ENCODE results near the gene SCAMP2. TPM values are rescaled to one million over a fixed set of nuclear protein-coding genes. Genes with fewer than 3 reads are reported as not detected.

SCAMP2 gene
- total and polyA plus RNA-seq, 2 donors (not counting 1 experiment from before 2014, with no cell fraction given), result 15.5 to 86.2 TPM

DNA sequence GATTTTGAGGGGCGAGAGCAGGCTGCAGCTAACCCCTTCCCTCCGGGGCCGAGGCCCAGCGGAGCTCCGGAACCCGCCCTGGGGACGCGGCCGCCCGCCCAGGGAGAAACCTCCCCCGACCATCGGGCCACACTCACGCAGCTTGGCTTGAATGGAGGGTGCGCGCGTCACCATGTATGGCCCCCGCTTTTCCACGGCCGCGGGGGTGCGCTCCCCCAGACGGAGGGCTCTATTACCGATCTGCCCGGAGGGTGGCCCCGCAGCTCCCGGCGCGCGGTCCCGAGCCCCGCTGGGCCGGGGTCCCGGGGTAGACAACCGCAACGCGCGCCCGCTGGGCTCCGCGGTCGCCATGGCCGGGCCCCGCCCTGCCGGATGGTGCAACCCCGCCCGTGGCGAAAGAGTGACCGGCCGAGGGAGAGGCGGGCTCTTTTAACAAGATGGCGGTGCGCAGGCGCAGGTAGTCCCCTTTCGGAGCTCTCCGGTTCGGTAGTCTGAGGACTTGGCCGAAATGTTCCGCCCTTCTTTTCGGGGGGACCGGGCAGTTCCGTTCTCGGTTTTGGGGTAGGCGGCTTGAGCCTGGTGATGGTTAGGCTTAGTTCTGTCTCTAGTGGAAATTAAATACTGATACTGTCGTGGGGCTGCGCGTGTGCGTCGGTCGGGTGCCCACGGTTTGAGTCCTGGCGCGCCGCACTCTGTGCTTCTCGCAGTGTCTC lies 33.4 kb upstream of the SCAMP2 start, which contains the start of gene FAM219B:
Gene FAM219B (minus strand): TSS at position 402 of the 713 bp plus-strand sequence. CDS start 51 bp downstream, at position 351.
- Histone ChIP-seq H4K20me1 (ENCODE audit: control insufficient read depth, extremely low read depth, insufficient read depth, low read length) (no peaks in the 10 kb centered on the region), H3K27me3 (ENCODE audit: control insufficient read depth, insufficient read depth, low read length) (no peaks in the 10 kb centered on the region), H3K27ac (ENCODE audit: insufficient read depth, low read length) (peak within 1 kb of the TSS; percentile 88), H3K9me3 (ENCODE audit: control insufficient read depth, insufficient read depth, low read depth, low read length) (no peaks in the 10 kb centered on the region), H3K4me1 (ENCODE audit: control insufficient read depth, extremely low read depth, insufficient read depth, low read length) (peaks cover 6% of the 10 kb centered on the region), H3K4me3 (replicated peaks in 1 of 4; ENCODE audit: control extremely low read depth in 1 of 4, insufficient read depth in 1 of 4, low read depth in 3 of 4, low read length in 4 of 4) (peak within 1 kb of the TSS; percentile 85 to 94 (median 91)), H3K36me3 (ENCODE audit: control insufficient read depth, insufficient read depth, low read length) (peaks cover 9% of the 10 kb centered on the region), H3K79me2 (ENCODE audit: control insufficient read depth, insufficient read depth, low read length) (peaks cover 20% of the 10 kb centered on the region), H3K9ac (ENCODE audit: insufficient read depth, low read length) (peak within 1 kb of the TSS; percentile 90), H3K4me2 (ENCODE audit: extremely low read depth, insufficient read depth, low read length) (peak within 1 kb of the TSS; percentile 97), H2AFZ (ENCODE audit: low read length) (peak within 1 kb of the TSS; percentile 99)
- no peak for TF ChIP-seq EZH2 (IDR thresholded peaks at IDR 0.05; ENCODE audit: low read length, missing control alignments)
- TF ChIP-seq, protein P1, sequence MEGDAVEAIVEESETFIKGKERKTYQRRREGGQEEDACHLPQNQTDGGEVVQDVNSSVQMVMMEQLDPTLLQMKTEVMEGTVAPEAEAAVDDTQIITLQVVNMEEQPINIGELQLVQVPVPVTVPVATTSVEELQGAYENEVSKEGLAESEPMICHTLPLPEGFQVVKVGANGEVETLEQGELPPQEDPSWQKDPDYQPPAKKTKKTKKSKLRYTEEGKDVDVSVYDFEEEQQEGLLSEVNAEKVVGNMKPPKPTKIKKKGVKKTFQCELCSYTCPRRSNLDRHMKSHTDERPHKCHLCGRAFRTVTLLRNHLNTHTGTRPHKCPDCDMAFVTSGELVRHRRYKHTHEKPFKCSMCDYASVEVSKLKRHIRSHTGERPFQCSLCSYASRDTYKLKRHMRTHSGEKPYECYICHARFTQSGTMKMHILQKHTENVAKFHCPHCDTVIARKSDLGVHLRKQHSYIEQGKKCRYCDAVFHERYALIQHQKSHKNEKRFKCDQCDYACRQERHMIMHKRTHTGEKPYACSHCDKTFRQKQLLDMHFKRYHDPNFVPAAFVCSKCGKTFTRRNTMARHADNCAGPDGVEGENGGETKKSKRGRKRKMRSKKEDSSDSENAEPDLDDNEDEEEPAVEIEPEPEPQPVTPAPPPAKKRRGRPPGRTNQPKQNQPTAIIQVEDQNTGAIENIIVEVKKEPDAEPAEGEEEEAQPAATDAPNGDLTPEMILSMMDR (conservative IDR thresholded peaks at IDR 0.05 in 1 of 2, IDR thresholded peaks at IDR 0.05 in 1 of 2; ENCODE audit: low read depth in 1 of 2, low read length in 2 of 2), result no peak
- peak; percentile 81 to 85 for DNase-seq (ENCODE audit: low read depth in 2 of 2)

DNA sequence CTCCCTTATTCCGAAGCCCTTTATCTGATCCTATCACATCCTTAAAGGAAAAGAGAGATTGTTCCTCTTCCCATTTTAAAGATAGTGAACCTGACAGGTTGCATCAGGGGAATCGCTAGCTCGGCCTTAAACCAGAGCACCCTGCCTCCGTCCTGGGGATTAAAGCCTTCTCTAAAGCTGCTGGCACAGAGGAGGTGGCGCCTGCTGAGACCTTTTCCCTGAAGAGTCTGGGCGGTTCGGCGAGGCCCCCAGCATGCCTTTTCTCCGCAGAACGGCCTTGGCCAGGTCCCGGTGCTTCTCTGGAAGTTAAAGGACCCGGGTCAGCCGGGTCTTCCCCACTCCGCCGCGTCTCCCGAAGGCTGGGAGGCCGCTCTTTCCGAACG lies 32.9 kb upstream of the SCAMP2 start:
- Histone ChIP-seq H3K79me2 (ENCODE audit: control insufficient read depth, insufficient read depth, low read length) (peaks cover 20% of the 10 kb centered on the region), H3K36me3 (ENCODE audit: control insufficient read depth, insufficient read depth, low read length) (peaks cover 9% of the 10 kb centered on the region), H3K9ac (ENCODE audit: insufficient read depth, low read length) (peak overlapping the region; percentile 90), H4K20me1 (ENCODE audit: control insufficient read depth, extremely low read depth, insufficient read depth, low read length) (no peaks in the 10 kb centered on the region), H3K4me3 (replicated peaks in 1 of 4; ENCODE audit: control extremely low read depth in 1 of 4, insufficient read depth in 1 of 4, low read depth in 3 of 4, low read length in 4 of 4) (peak overlapping the region; percentile 85 to 94 (median 91)), H3K4me2 (ENCODE audit: extremely low read depth, insufficient read depth, low read length) (peak overlapping the region; percentile 93), H2AFZ (ENCODE audit: low read length) (peak overlapping the region; percentile 62), H3K4me1 (ENCODE audit: control insufficient read depth, extremely low read depth, insufficient read depth, low read length) (peaks cover 6% of the 10 kb centered on the region), H3K27ac (ENCODE audit: insufficient read depth, low read length) (peak overlapping the region; percentile 88), H3K9me3 (ENCODE audit: control insufficient read depth, insufficient read depth, low read depth, low read length) (no peaks in the 10 kb centered on the region), H3K27me3 (ENCODE audit: control insufficient read depth, insufficient read depth, low read length) (no peaks in the 10 kb centered on the region)
- peak; percentile 23 to 38 for DNase-seq (ENCODE audit: low read depth in 2 of 2)
- TF ChIP-seq, protein P1 (conservative IDR thresholded peaks at IDR 0.05 in 1 of 2, IDR thresholded peaks at IDR 0.05 in 1 of 2; ENCODE audit: low read depth in 1 of 2, low read length in 2 of 2), result no peak
- TF ChIP-seq EZH2 (IDR thresholded peaks at IDR 0.05; ENCODE audit: low read length, missing control alignments), result no peak

DNA sequence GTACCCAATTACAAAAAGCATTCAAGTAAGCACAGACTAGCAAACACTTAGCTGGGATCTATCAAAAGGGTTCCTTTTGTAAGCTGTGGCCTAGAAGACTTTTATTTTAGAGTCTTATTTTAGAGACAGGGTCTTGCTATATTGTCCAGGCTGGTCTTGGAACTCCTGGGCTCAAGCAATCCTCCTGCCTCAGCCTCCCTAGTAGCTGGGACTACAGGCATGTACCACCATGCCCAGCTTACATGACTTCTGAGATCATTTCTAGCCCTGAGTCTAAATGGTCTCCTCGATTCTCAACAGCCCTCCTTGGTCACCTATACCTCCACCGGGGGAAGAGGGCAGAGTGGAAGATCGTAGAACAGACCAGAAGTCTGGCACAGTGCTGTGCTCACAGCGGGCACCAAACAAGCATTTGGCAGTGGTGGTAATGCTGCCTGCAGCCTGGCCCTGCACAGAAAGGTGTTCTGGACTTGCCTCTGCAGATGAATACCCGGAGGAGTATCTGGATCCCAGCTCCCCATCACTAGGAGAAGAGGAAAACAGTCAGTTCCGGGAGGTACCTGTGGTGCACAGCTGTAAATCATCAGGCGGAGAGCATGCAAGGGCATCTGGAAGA lies 31.1 kb upstream of the SCAMP2 start:
- peaks cover 19% of the 10 kb centered on the region for H3K36me3 ChIP-seq (ENCODE audit: control insufficient read depth, insufficient read depth, low read length)
- H3K9me3 ChIP-seq (ENCODE audit: control insufficient read depth, insufficient read depth, low read depth, low read length), result no peaks in the 10 kb centered on the region
- peaks cover 6% of the 10 kb centered on the region for H3K4me1 ChIP-seq (ENCODE audit: control insufficient read depth, extremely low read depth, insufficient read depth, low read length)
- no peak overlapping the region for H2AFZ ChIP-seq (ENCODE audit: low read length)
- peaks cover 20% of the 10 kb centered on the region for H3K79me2 ChIP-seq (ENCODE audit: control insufficient read depth, insufficient read depth, low read length)
- H3K27me3 ChIP-seq (ENCODE audit: control insufficient read depth, insufficient read depth, low read length), result no peaks in the 10 kb centered on the region
- H3K4me2 ChIP-seq (ENCODE audit: extremely low read depth, insufficient read depth, low read length), result no peak overlapping the region
- TF ChIP-seq EZH2 (IDR thresholded peaks at IDR 0.05; ENCODE audit: low read length, missing control alignments), result no peak
- TF ChIP-seq, protein P1 (conservative IDR thresholded peaks at IDR 0.05 in 1 of 2, IDR thresholded peaks at IDR 0.05 in 1 of 2; ENCODE audit: low read depth in 1 of 2, low read length in 2 of 2), result no peak
- no peak for DNase-seq (ENCODE audit: low read depth in 2 of 2)
- peak overlapping the region in 1 of 4 experiments; percentile 89 for H3K4me3 ChIP-seq (replicated peaks in 1 of 4; ENCODE audit: control extremely low read depth in 1 of 4, insufficient read depth in 1 of 4, low read depth in 3 of 4, low read length in 4 of 4)
- H4K20me1 ChIP-seq (ENCODE audit: control insufficient read depth, extremely low read depth, insufficient read depth, low read length), result no peaks in the 10 kb centered on the region
- H3K27ac ChIP-seq (ENCODE audit: insufficient read depth, low read length), result no peak overlapping the region
- H3K9ac ChIP-seq (ENCODE audit: insufficient read depth, low read length), result no peak overlapping the region
